NCI-H2196 treated with DMSO at 0.1 percent for 48 hours (cell line): ENCODE results near the gene HLA-DOA.

Experiments used
- DNase-seq: peaks from one replicate; lab custom pipeline; 2025; ENCODE audit not compliant: unreplicated experiment; lab: John Stamatoyannopoulos, UW

The HLA-DOA gene

DNA sequence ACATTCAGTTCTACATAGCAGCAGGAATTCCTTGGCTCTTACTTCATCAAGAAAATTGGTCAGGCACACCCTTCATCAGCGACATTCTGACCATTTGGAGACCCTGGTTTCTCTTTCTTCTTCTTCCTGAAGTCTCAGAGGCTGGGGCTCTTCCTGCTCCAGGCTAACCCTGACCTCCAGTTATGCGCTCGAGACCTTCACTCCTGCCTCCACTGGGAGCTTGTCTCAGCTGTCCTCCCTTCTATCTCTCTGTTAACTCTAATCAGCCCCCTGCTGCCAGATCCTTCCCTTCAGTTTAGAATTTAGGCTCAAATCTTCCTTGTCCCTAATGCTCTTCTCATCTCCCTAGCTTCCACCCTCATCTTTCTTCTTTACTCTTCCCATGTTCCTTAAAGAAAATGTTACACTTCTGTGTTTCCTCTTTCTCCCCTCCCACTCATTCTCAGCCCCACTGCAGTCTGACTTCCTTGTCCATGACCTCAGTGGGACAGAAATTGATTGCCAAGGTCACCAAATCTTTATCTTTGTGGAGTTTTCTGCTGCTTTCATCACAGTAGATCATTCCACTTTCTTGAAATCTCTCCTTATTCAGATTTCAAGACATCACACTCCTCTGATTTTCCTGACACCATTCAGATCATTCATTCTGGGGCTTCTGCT lies 8.4 kb upstream of the HLA-DOA start:
- no peak for DNase-seq

DNA sequence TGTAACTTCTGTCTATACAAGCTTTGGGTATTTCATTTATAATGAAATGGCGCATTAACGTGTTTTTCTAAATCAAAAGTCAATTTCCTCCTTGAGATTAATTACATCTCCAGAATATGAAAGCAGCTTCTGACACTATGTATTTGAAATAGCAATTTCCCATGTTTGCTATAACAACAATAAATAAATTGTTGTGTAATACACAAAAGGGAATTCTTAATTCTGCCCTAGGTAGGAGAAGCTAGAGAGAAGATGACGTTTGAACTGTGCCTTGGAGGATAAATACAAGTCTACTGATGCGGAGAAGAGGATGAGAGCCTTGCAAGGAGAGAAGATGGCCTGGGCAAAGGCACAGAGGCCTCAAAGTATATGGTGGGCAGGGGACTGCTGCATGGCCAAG lies 7.6 kb upstream of the HLA-DOA start:
- DNase-seq, result no peak

DNA sequence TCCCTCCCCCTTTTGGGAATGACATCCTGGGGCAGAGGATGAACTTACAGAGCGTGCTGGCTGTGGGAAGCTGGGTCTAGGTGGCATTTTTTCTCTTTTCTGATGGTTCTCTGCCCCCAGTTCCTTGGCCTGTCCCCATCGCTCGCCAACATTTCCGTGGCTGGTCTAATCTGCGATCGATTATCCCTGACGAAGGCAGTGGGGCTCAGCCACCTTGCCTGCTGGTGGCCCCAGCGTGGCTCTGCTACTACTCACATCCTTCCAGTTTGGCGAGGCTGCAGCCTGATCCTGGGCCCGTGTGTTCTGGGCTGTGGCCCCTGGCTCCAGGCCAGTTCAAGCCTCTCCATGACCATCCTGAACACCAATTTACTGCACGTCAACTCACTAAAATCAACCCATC lies 6.4 kb upstream of the HLA-DOA start:
- no peak for DNase-seq

DNA sequence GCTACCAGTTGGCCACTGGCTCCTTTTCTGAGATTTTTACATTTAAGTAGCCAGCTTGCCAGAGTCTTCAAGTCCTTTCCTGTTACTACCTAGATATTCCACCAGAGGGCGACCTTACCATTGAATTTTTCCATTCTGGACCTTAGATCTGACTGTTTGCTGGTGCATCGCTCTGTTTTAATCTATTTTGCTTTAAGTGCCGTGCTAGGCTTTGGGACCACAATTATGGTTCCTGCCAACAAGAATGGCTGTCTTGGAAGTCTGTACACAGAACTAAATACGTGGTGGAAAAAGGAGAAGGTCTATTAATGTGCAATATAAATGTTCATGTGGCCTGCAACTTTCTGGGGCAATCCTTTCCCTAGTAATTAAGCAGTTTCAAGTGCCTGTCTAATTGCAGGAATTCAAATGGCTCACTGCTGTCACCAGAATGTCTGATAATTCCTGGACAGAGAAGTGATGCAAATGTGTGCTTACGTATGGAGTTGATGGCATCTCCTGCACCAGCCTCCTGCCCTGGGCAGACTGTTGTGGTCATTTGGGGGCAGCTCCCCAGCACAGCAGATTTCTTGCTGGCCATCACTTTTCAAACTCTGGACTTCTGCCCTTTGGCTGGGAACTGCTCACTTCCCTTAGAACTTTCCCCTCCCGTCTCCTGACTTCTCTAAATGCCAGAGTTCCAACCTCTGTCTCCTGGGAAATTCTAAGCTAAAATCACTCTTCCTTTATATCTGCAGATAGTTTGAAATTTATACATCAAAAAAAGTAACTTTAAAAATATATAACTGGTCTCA lies 5.6 kb upstream of the HLA-DOA start:
- DNase-seq, result peak; percentile 72

DNA sequence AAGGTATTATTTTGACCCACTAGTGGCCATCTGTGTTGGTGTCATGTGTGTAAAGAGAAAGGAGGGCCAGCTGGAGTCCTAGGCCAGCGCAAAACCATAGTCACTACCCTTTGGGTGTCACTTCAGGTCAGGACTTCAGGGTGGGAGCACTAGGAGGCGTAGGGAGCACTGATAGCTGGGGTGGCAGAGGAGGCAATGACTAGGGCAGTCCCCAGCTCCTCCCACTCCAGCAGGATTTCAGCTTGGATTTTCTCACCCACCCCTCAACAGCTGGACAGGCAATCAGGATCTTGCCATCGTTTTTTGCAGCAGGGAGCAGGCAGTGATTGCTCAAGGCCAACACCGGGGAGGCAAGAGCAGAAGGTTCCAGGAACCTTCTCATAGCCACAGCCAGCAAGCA lies 4.2 kb upstream of the HLA-DOA start:
- no peak for DNase-seq

DNA sequence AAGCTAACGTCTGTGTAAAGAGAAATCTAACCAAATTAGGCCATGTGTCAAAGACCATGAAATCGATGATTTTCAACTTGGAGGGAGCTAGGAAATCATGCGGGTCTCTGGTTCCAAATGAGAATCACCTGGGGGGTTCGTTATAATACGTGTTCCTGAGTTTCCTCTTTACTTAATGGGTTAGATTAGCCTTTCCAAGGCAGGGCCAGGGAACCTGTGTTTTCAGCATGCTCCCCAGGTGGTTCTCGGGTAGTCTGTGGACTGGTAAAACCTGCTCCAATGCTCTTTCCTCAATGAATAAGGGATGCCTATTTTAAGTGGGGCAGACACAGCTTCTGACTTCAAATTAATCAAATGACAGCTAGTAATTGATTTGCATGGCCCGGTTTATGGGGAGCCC lies 965 bp upstream of the HLA-DOA start:
- DNase-seq, result no peak

DNA sequence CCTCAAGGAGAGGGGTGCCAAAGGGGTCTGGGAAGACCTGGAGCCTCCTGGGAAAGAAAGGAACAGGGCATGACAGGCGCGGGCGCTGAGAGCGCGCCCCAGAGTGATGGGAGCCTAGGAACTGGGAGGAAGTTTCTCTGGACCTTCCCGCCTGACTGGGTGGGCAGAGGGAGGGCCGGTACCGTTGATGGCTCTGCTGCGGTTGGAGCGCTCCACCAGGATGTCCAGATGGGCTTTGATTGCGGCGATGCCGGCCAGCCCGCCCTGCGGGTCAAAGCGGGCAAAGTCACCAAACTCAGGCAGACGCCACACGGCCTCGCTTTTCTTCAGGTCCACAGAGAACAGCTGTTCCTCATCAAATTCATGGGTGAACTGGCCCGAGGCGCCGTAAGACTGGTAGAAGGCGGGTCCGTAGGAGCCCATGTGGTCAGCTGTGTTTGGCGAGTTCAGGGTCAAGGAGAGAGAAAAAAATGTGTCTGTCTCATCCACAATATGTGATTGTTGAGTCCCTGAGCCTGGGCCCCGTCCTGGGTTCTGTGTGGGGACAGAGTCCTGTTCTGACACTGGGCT lies 1.5 kb downstream of the HLA-DOA start:
- DNase-seq, result no peak

DNA sequence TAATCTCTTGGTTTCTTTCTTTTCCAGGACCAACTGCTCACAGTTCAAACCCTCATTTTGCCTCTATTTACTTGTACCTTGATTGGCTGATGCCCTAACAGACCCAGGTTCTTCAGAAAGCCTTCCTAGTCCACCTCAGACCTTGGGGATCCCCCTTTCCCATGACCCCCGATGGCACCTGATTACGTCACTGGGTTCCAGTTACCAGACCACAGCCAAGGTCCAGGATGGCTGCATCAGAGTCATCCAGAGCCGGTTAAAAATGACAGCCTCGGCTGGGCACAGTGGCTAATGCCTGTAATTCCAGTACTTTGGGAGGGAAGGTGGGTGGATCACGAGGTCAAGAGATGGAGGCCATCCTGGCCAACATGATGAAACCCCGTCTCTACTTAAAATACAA lies 4.5 kb downstream of the HLA-DOA start:
- no peak for DNase-seq

DNA sequence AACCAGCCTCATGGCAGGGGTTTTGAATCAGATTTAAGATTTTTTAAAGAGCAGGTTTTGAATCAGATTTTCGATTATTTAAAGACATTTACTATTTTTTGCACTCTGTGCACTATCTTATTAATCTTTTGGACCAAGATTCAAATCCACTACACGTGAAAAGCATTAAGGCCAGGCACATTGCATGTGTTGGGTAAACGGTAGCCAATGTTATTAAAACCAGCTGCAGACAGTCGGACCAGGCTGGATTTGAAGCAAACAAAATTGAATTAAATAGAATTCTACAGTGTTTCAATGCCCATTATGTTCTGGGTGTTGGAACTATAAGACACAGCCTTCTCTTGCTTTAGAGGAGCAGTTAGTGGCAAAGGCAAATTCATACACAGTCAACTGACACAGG lies 7.7 kb downstream of the HLA-DOA start:
- DNase-seq, result no peak

DNA sequence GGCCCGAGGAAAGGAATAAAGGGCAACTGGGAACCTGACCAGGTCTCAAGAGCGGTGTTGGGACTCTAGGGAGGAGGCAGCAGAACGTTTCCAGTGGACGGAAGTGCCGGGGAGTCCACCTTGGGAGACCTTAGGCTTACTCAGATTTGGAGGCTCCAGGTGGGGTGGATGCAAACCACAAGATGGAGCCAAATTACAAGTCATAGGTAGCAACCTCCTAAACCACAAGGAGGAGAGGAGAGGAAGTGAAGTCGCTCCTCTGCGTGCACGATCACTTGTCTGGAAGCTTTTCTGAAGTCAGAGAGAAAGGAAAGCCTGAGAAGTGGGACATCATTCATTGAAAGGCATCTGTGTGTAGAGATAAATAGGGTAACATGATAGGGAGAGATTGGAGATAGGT lies 9.3 kb downstream of the HLA-DOA start:
- DNase-seq, result no peak

DNA sequence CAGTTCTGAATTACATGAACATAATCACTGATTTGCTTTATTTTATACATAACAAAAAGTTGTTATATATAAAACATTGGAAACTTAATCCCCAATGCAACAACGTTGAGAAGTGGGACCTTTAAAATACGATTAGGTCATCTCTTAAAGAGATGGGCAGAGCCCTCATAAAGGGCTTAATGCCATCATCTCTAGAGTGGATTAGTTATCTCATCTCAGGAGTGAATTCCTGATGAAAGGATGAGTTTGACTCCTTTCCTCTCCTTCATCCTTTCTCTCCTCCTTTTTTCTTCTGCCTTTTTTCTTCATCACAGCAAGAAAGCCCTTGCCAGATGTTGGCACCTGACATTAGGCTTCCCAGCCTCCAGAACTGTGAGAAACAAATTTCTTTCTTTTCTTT lies 13.9 kb downstream of the HLA-DOA start:
- no peak for DNase-seq

DNA sequence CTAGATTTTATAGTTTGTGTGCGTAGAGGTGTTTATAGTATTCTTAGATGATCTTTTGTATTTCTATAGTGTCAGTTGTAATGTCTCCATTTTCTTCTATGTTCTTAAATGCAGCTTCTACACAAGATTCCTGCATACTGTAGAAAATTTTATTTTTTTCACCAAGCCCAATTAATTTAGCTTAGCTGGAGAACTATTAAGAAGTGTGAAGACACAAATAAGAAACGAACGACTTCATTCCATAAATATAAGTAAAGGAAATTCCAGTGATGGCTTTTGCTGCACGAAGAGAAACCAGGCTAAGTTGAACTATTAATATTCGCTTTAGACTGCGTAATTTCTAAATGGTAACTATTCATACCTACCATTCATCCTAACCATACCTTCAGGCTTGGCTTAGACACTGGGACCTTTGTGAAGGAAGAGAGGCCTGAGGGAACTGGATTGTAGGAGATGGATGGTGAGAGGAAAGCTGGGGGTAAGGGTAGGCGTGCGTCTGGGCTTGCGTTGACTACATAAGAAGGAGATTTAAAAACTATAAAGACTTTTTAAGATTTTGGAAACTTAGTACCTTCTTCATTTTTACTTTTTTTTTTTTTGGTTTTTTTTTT lies 15.9 kb downstream of the HLA-DOA start:
- DNase-seq, result no peak

DNA sequence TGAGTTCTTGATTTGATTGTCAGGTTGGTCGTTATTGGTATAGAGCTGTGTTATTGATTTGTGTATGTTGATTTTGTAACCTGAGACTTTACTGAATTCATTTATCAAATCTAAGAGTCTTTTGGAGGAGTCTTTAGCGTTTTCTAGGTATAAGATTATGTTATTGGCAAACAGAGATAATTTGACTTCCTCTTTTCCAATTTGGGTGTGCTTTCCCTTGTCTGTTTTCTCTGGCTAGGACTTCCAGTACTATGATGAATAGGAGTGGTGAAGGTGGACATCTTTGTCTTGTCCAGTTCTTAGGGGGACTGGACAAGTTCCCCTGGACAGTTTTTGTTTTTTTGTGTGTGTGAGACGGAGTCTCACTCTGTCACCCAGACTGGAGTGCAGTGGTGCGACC lies 17.4 kb downstream of the HLA-DOA start:
- DNase-seq, result no peak

DNA sequence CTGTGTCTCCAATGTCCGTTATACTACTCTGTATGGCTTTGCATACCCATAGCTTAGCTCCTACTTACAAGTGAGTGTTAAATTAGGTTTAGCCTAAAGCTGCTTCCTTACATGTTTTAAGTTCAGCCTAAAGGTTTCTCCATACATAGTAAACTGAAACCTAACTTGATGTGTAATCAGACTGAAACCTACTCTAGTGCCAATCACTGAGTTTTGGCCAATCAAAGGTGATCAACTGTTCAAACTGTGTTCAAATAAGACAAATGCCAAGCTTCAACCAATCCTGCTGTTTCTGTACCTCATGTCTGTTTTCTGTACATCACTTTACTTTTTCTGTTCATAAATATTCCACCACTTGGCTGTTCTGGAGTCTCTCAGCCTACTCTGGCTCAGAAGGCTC lies 20.0 kb downstream of the HLA-DOA start:
- no peak for DNase-seq

DNA sequence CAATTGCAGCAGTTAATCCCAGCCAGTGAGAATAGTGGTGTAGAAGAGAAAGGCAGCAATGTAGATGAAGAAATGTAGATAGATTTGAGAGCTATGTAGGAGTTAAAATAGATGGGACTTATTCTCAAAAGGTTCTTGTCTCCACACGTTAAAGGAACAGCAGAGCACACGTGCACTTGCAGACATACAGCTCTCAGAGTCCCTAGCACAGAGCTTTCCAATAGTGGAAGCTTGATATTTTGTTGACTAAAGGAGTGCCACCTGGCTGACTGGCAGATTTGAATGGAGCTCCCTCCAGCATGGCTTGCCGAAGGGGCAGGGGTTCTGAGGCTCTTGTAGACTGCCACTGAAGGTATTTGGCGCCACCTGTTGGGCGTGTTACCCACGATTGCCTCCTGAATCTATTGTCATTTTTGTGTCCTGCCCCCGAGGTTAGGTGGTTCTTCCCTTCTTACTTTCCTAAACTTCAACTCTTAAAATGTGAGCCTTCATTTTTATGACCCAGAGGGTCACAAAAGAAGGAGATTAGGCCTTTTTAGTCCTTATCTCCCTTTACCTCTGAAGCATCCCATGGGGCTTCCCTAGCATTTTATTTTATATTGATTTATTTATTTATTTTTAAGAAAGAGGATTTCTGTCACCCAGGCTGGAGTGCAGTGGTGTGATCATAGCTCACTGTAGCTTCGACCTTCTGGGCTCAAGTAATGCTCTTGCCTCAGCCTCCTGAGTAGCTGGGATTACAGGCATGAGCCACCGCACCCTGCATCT lies 24.6 kb downstream of the HLA-DOA start:
- DNase-seq, result peak; percentile 89

DNA sequence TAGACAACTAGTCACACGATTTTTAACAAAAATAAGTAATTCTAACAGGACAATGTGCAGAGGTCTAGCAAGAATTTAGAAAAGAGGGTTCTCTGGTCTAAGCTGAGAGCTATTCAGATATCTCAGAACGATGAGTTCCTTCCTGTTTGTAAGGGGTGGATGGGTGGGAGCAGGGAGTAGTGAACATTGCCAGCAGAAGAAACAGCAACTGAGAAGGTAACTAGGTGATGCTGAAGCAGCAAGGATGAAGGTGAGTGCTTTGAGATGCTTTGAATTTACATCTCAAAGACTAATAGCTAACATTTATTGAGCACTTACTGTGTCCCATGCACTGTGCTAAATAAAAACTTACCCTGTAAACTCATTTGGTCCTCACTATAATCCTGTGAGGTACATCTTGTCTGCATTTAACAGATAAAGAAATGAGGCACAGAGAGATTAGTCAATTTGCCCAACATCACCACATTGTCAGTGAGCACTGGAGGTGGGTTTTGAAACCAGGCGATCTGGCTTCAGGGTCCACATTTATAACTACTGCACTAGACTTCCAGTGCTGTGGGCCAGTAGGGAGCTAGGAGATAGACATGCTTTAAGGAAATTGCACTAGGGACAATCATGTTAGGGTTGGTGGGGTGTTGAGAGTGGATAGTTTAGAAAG lies 25.3 kb downstream of the HLA-DOA start:
- no peak for DNase-seq

DNA sequence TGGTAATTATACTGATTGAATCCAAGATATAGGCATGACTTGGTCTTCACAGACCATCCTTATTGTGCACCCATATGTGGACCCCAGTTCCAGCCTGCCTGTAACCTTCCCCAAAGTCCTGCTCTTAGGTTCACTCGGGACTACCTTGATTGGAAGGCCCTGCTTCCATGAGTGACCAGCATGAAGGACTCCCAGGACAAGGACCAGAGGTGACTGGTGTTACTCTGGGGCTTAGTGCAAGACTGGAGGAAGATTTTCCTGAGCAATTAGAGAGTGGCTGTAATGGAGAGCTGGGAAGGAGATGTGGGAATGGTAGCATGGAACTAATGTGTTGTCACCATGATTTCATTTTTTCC lies 25.9 kb downstream of the HLA-DOA start:
- DNase-seq, result no peak

DNA sequence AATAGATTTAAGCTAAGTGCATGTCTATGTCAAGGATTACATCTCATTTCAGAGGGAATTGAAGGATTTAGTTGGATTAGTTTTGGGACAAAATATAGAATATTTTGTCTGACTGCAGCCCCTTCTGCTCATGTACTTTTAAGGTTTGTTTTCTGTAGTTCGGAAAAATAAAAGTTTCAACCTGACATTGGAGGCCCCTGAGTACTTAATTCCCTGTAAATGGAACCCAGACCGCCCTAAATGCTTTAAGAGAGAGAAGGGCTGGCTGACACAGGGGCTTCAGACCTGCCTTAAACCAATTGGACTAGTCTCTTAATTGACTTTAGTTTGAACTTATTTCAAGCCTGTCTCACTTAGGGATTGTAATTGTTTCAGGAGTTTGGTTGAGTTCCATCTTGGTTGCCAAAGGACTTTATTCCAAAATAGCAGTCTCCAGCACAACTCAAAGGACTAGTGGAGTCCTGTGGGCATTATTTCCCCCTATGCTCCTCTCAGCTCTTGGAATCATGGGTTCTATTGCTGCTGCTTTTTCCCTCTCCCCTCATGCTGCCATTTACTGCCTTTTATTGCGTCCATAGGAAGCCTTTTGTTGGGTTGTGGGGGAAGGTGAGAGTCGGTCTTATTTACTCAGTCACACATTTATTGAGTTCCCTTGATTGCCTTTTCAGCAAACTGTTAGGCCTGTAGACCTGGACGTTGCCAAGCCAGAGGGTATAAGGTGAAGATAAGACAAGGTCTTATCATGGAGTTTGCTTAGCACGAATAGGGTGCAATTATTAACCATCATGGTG lies 26.5 kb downstream of the HLA-DOA start:
- DNase-seq, result no peak

DNA sequence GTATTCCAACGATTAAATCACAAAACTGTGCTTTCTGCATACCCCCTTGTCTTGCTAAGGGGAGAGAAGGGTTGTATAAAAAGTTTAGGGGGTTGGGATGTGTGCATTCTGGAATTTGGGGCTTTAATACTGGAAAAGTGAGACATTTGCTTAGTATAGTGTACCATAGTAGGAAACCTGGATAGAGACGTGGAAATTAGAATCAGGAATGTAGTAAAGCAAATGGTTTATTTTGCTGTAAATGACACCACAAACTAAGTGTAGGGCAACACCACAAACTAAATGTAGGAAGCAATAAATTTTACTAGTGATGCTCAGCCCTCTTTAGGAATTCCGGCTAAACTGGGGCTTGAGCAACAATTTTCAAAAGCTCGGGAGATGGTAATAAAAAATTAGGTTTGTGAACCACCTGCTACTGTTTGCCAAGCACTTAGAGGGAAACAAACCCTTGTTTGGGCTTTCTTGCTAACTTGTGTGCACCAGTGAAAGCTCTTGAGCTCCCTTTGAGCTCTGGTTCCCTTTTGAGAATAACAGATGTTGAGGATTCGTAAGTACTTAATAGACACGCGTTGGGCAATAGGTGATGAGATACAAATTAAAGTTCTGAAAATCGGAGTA lies 27.2 kb downstream of the HLA-DOA start:
- DNase-seq, result peak; percentile 58
